Sigmoid colon (tissue), 4 donors: Measurements from ENCODE around the gene GZMB.

ENCODE experiments used
- CTCF ChIP-seq, 4 experiments: fragments of 450-650 bp in 3 of 4; fragments of 200-600 bp in 1 of 4; IDR thresholded peaks; one replicate each; pipeline ENCODE4 v1.5.1; 2016 to 2019; ENCODE audit warnings: antibody characterized with exemption in 4 of 4, mild to moderate bottlenecking in 3 of 4, moderate library complexity in 2 of 4
- POLR2A ChIP-seq, 2 donors: fragments of 450-650 bp; IDR thresholded peaks; one replicate each; pipeline ENCODE4 v1.6.1; 2016; ENCODE audit warnings: antibody characterized with exemption in 2 of 2, mild to moderate bottlenecking in 2 of 2, moderate library complexity in 2 of 2
- POLR2AphosphoS5 ChIP-seq, 4 donors: sonication (generic); formaldehyde crosslinking; IDR thresholded peaks; one replicate each; pipeline ENCODE4 v1.6.1; 2017; ENCODE audit warnings: antibody characterized with exemption in 4 of 4

DNA sequence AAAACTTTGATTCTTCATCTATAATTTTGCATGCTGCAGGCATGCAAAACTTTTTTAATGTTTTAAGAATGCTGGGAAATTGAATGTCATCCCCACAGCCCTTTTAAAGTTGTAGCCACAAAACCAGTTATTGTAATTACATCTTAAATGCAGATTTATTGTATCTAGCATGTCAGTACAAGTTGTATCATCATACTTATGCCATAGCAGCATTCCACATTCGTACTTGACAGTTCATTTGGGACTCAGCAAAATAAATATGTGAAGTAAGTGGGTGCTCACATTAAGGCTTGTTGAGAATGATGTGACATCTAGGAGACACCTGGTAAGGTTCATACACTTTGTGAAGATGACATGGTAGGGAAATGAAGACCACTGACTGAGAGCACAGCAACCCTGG lies 44.0 kb upstream of the GZMB start:
- TF ChIP-seq POLR2A (IDR thresholded peaks at IDR 0.05) (no peak), POLR2AphosphoS5 (IDR thresholded peaks at IDR 0.05) (no peak), CTCF (IDR thresholded peaks at IDR 0.05) (no peak)
